ENCODE measurements around the gene CELF4. TPM values are rescaled to one million over a fixed set of nuclear protein-coding genes. Genes with fewer than 3 reads are reported as not detected.
"Not testable (repeated sequence)": the region's sequence is repeated elsewhere in the genome, so short reads cannot be mapped to it uniquely, and the experiment has no call there.

CELF4 gene
- total RNA-seq, 1 experiment from 2014 or later = not detected

- in situ Hi-C loops (cut with HindIII; ENCODE audit: low pct_unique_long_range_greater_than_20kb, low sequenced_read_pairs) = no loop called here
- no peak for DNase-seq (ENCODE audit: low read depth, low spot score)
Measured at GRCh38 chr18:37383846-37384595, 181.6 kb downstream of the CELF4 start.

GRCh38 chr18:37383036-37383785 is 182.4 kb downstream of the CELF4 start:
- peak; percentile 16 for DNase-seq (ENCODE audit: low read depth, low spot score)
- in situ Hi-C loops (cut with HindIII; ENCODE audit: low pct_unique_long_range_greater_than_20kb, low sequenced_read_pairs) = no loop called here

GRCh38 chr18:37381554-37381953 is 184.0 kb downstream of the CELF4 start:
- DNase-seq (ENCODE audit: low read depth, low spot score) = peak; percentile 33

GRCh38 chr18:37380546-37381110 is 185.0 kb downstream of the CELF4 start:
- in situ Hi-C loops (cut with HindIII; ENCODE audit: low pct_unique_long_range_greater_than_20kb, low sequenced_read_pairs) = no loop called here
- DNase-seq (ENCODE audit: low read depth, low spot score) = no peak

More at GRCh38 chr18:37381554-37381953, 184.0 kb downstream of the CELF4 start:
- in situ Hi-C loops (cut with HindIII; ENCODE audit: low pct_unique_long_range_greater_than_20kb, low sequenced_read_pairs) = no loop called here

GRCh38 chr18:37378336-37379010 is 187.1 kb downstream of the CELF4 start:
- in situ Hi-C loops (cut with HindIII; ENCODE audit: low pct_unique_long_range_greater_than_20kb, low sequenced_read_pairs) = no loop called here
- DNase-seq (ENCODE audit: low read depth, low spot score) = no peak

- DNase-seq (ENCODE audit: low read depth, low spot score) = no peak
- in situ Hi-C loops (cut with HindIII; ENCODE audit: low pct_unique_long_range_greater_than_20kb, low sequenced_read_pairs) = no loop called here
Measured at GRCh38 chr18:37375181-37375580, 190.4 kb downstream of the CELF4 start.

- no peak for DNase-seq (ENCODE audit: low read depth, low spot score)
- in situ Hi-C loops (cut with HindIII; ENCODE audit: low pct_unique_long_range_greater_than_20kb, low sequenced_read_pairs) = no loop called here
Measured at GRCh38 chr18:37368110-37368954, 197.3 kb downstream of the CELF4 start.

GRCh38 chr18:37364237-37364636 is 201.4 kb downstream of the CELF4 start:
- in situ Hi-C loops (cut with HindIII; ENCODE audit: low pct_unique_long_range_greater_than_20kb, low sequenced_read_pairs) = no loop called here
- no peak for DNase-seq (ENCODE audit: low read depth, low spot score)

- in situ Hi-C loops (cut with HindIII; ENCODE audit: low pct_unique_long_range_greater_than_20kb, low sequenced_read_pairs) = no loop called here
- no peak for DNase-seq (ENCODE audit: low read depth, low spot score)
Measured at GRCh38 chr18:37362158-37362890, 203.3 kb downstream of the CELF4 start.

- DNase-seq (ENCODE audit: low read depth, low spot score) = no peak
- in situ Hi-C loops (cut with HindIII; ENCODE audit: low pct_unique_long_range_greater_than_20kb, low sequenced_read_pairs) = no loop called here
Measured at GRCh38 chr18:37361335-37362157, 204.1 kb downstream of the CELF4 start.

GRCh38 chr18:37358061-37358460 is 207.5 kb downstream of the CELF4 start:
- in situ Hi-C loops (cut with HindIII; ENCODE audit: low pct_unique_long_range_greater_than_20kb, low sequenced_read_pairs); DNase-seq (ENCODE audit: low read depth, low spot score): not testable (repeated sequence)

- DNase-seq (ENCODE audit: low read depth, low spot score) = no peak
- in situ Hi-C loops (cut with HindIII; ENCODE audit: low pct_unique_long_range_greater_than_20kb, low sequenced_read_pairs) = no loop called here
Measured at GRCh38 chr18:37355772-37356171, 209.8 kb downstream of the CELF4 start.

- in situ Hi-C loops (cut with HindIII; ENCODE audit: low pct_unique_long_range_greater_than_20kb, low sequenced_read_pairs) = no loop called here
- no peak for DNase-seq (ENCODE audit: low read depth, low spot score)
Measured at GRCh38 chr18:37351110-37351509, 214.5 kb downstream of the CELF4 start.

GRCh38 chr18:37348729-37349128 is 216.9 kb downstream of the CELF4 start:
- in situ Hi-C loops (cut with HindIII; ENCODE audit: low pct_unique_long_range_greater_than_20kb, low sequenced_read_pairs) = no loop called here
- no peak for DNase-seq (ENCODE audit: low read depth, low spot score)

GRCh38 chr18:37346048-37346447 is 219.6 kb downstream of the CELF4 start:
- in situ Hi-C loops (cut with HindIII; ENCODE audit: low pct_unique_long_range_greater_than_20kb, low sequenced_read_pairs) = no loop called here
- DNase-seq (ENCODE audit: low read depth, low spot score) = no peak

GRCh38 chr18:37343542-37343851 is 222.1 kb downstream of the CELF4 start:
- DNase-seq (ENCODE audit: low read depth, low spot score) = no peak
- in situ Hi-C loops (cut with HindIII; ENCODE audit: low pct_unique_long_range_greater_than_20kb, low sequenced_read_pairs) = no loop called here
